ENCODE measurements around the gene ITGB8.

ITGB8 gene

GRCh38 chr7:20402747-20403230, 72.1 kb downstream of the ITGB8 start:
- no peaks in the 10 kb centered on the region for H3K36me3 ChIP-seq (ENCODE audit: control insufficient read depth, insufficient read depth, low read length)
- H3K27ac ChIP-seq (ENCODE audit: low read depth, low read length) = no peak overlapping the region
- H3K4me1 ChIP-seq (ENCODE audit: control insufficient read depth, insufficient read depth, low read length) = peaks cover 6% of the 10 kb centered on the region; the same call in 1 of the 2 replicates
- no peak overlapping the region for H3K4me3 ChIP-seq (ENCODE audit: low read depth, low read length)
- no peak overlapping the region for H3K9ac ChIP-seq (ENCODE audit: low read length)
- no peaks in the 10 kb centered on the region for H3K27me3 ChIP-seq (ENCODE audit: control insufficient read depth, insufficient read depth, low read length)
- no peaks in the 10 kb centered on the region for H3K9me3 ChIP-seq (ENCODE audit: control insufficient read depth, insufficient read depth, low read depth, low read length)

GRCh38 chr7:20403331-20403730, 72.6 kb downstream of the ITGB8 start:
- Histone ChIP-seq H3K27ac (ENCODE audit: low read depth, low read length) (no peak overlapping the region), H3K9ac (ENCODE audit: low read length) (no peak overlapping the region), H3K4me3 (ENCODE audit: low read depth, low read length) (no peak overlapping the region), H3K27me3 (ENCODE audit: control insufficient read depth, insufficient read depth, low read length) (no peaks in the 10 kb centered on the region), H3K9me3 (ENCODE audit: control insufficient read depth, insufficient read depth, low read depth, low read length) (no peaks in the 10 kb centered on the region), H3K4me1 (ENCODE audit: control insufficient read depth, insufficient read depth, low read length) (peaks cover 6% of the 10 kb centered on the region; the same call in 1 of the 2 replicates), H3K36me3 (ENCODE audit: control insufficient read depth, insufficient read depth, low read length) (no peaks in the 10 kb centered on the region)

GRCh38 chr7:20404320-20404719, 73.6 kb downstream of the ITGB8 start:
- Histone ChIP-seq H3K9ac (ENCODE audit: low read length) (no peak overlapping the region), H3K36me3 (ENCODE audit: control insufficient read depth, insufficient read depth, low read length) (no peaks in the 10 kb centered on the region), H3K4me1 (ENCODE audit: control insufficient read depth, insufficient read depth, low read length) (peaks cover 6% of the 10 kb centered on the region; the same call in 1 of the 2 replicates), H3K27me3 (ENCODE audit: control insufficient read depth, insufficient read depth, low read length) (no peaks in the 10 kb centered on the region), H3K9me3 (ENCODE audit: control insufficient read depth, insufficient read depth, low read depth, low read length) (no peaks in the 10 kb centered on the region), H3K27ac (ENCODE audit: low read depth, low read length) (no peak overlapping the region), H3K4me3 (ENCODE audit: low read depth, low read length) (no peak overlapping the region)

- H3K27me3 ChIP-seq (ENCODE audit: control insufficient read depth, insufficient read depth, low read length) = no peaks in the 10 kb centered on the region
- H3K9me3 ChIP-seq (ENCODE audit: control insufficient read depth, insufficient read depth, low read depth, low read length) = no peaks in the 10 kb centered on the region
- H3K4me1 ChIP-seq (ENCODE audit: control insufficient read depth, insufficient read depth, low read length) = peaks cover 6% of the 10 kb centered on the region; the same call in 1 of the 2 replicates
- H3K9ac ChIP-seq (ENCODE audit: low read length) = no peak overlapping the region
- H3K27ac ChIP-seq (ENCODE audit: low read depth, low read length) = no peak overlapping the region
- H3K36me3 ChIP-seq (ENCODE audit: control insufficient read depth, insufficient read depth, low read length) = no peaks in the 10 kb centered on the region
- no peak overlapping the region for H3K4me3 ChIP-seq (ENCODE audit: low read depth, low read length)
These were observed 77.1 kb downstream of the ITGB8 start for GRCh38 chr7:20407585-20408466.

GRCh38 chr7:20408467-20408826, 77.7 kb downstream of the ITGB8 start:
- Histone ChIP-seq H3K9me3 (ENCODE audit: control insufficient read depth, insufficient read depth, low read depth, low read length) (no peaks in the 10 kb centered on the region), H3K4me3 (ENCODE audit: low read depth, low read length) (no peak overlapping the region), H3K4me1 (ENCODE audit: control insufficient read depth, insufficient read depth, low read length) (peaks cover 6% of the 10 kb centered on the region; the same call in 1 of the 2 replicates), H3K36me3 (ENCODE audit: control insufficient read depth, insufficient read depth, low read length) (no peaks in the 10 kb centered on the region), H3K27ac (ENCODE audit: low read depth, low read length) (no peak overlapping the region), H3K9ac (ENCODE audit: low read length) (no peak overlapping the region), H3K27me3 (ENCODE audit: control insufficient read depth, insufficient read depth, low read length) (no peaks in the 10 kb centered on the region)

- Histone ChIP-seq H3K4me1 (ENCODE audit: control insufficient read depth, insufficient read depth, low read length) (peaks cover 6% of the 10 kb centered on the region; the same call in 1 of the 2 replicates), H3K9me3 (ENCODE audit: control insufficient read depth, insufficient read depth, low read depth, low read length) (no peaks in the 10 kb centered on the region), H3K9ac (ENCODE audit: low read length) (no peak overlapping the region), H3K4me3 (ENCODE audit: low read depth, low read length) (no peak overlapping the region), H3K27me3 (ENCODE audit: control insufficient read depth, insufficient read depth, low read length) (no peaks in the 10 kb centered on the region), H3K36me3 (ENCODE audit: control insufficient read depth, insufficient read depth, low read length) (no peaks in the 10 kb centered on the region), H3K27ac (ENCODE audit: low read depth, low read length) (no peak overlapping the region)
These were observed 79.3 kb downstream of the ITGB8 start for GRCh38 chr7:20409961-20410360.

- no peaks in the 10 kb centered on the region for H3K27me3 ChIP-seq (ENCODE audit: control insufficient read depth, insufficient read depth, low read length)
- no peaks in the 10 kb centered on the region for H3K36me3 ChIP-seq (ENCODE audit: control insufficient read depth, insufficient read depth, low read length)
- no peak overlapping the region for H3K4me3 ChIP-seq (ENCODE audit: low read depth, low read length)
- H3K4me1 ChIP-seq (ENCODE audit: control insufficient read depth, insufficient read depth, low read length) = peaks cover 6% of the 10 kb centered on the region; the same call in 1 of the 2 replicates
- no peak overlapping the region for H3K9ac ChIP-seq (ENCODE audit: low read length)
- no peak overlapping the region for H3K27ac ChIP-seq (ENCODE audit: low read depth, low read length)
- no peaks in the 10 kb centered on the region for H3K9me3 ChIP-seq (ENCODE audit: control insufficient read depth, insufficient read depth, low read depth, low read length)
These were observed 80.7 kb downstream of the ITGB8 start for GRCh38 chr7:20411372-20411771.

- H3K9me3 ChIP-seq (ENCODE audit: control insufficient read depth, insufficient read depth, low read depth, low read length) = no peaks in the 10 kb centered on the region
- no peak overlapping the region for H3K27ac ChIP-seq (ENCODE audit: low read depth, low read length)
- no peak overlapping the region for H3K9ac ChIP-seq (ENCODE audit: low read length)
- H3K4me1 ChIP-seq (ENCODE audit: control insufficient read depth, insufficient read depth, low read length) = peaks cover 6% of the 10 kb centered on the region; the same call in 1 of the 2 replicates
- H3K27me3 ChIP-seq (ENCODE audit: control insufficient read depth, insufficient read depth, low read length) = no peaks in the 10 kb centered on the region
- H3K36me3 ChIP-seq (ENCODE audit: control insufficient read depth, insufficient read depth, low read length) = no peaks in the 10 kb centered on the region
- no peak overlapping the region for H3K4me3 ChIP-seq (ENCODE audit: low read depth, low read length)
These were observed 81.3 kb downstream of the ITGB8 start for GRCh38 chr7:20412032-20412431.

GRCh38 chr7:20417260-20417659, 86.6 kb downstream of the ITGB8 start:
- H3K9ac ChIP-seq (ENCODE audit: low read length) = no peak overlapping the region
- no peak overlapping the region for H3K27ac ChIP-seq (ENCODE audit: low read depth, low read length)
- H3K4me3 ChIP-seq (ENCODE audit: low read depth, low read length) = no peak overlapping the region
- no peaks in the 10 kb centered on the region for H3K27me3 ChIP-seq (ENCODE audit: control insufficient read depth, insufficient read depth, low read length)
- no peaks in the 10 kb centered on the region for H3K36me3 ChIP-seq (ENCODE audit: control insufficient read depth, insufficient read depth, low read length)
- no peaks in the 10 kb centered on the region for H3K4me1 ChIP-seq (ENCODE audit: control insufficient read depth, insufficient read depth, low read length)
- H3K9me3 ChIP-seq (ENCODE audit: control insufficient read depth, insufficient read depth, low read depth, low read length) = no peaks in the 10 kb centered on the region

- no peaks in the 10 kb centered on the region for H3K36me3 ChIP-seq (ENCODE audit: control insufficient read depth, insufficient read depth, low read length)
- no peak overlapping the region for H3K4me3 ChIP-seq (ENCODE audit: low read depth, low read length)
- no peak overlapping the region for H3K9ac ChIP-seq (ENCODE audit: low read length)
- H3K27ac ChIP-seq (ENCODE audit: low read depth, low read length) = no peak overlapping the region
- no peaks in the 10 kb centered on the region for H3K4me1 ChIP-seq (ENCODE audit: control insufficient read depth, insufficient read depth, low read length)
- H3K9me3 ChIP-seq (ENCODE audit: control insufficient read depth, insufficient read depth, low read depth, low read length) = no peaks in the 10 kb centered on the region
- H3K27me3 ChIP-seq (ENCODE audit: control insufficient read depth, insufficient read depth, low read length) = no peaks in the 10 kb centered on the region
These were observed 87.1 kb downstream of the ITGB8 start for GRCh38 chr7:20417675-20418382.

- no peak overlapping the region for H3K27ac ChIP-seq (ENCODE audit: low read depth, low read length)
- H3K4me1 ChIP-seq (ENCODE audit: control insufficient read depth, insufficient read depth, low read length) = no peaks in the 10 kb centered on the region
- H3K36me3 ChIP-seq (ENCODE audit: control insufficient read depth, insufficient read depth, low read length) = no peaks in the 10 kb centered on the region
- no peaks in the 10 kb centered on the region for H3K27me3 ChIP-seq (ENCODE audit: control insufficient read depth, insufficient read depth, low read length)
- H3K9me3 ChIP-seq (ENCODE audit: control insufficient read depth, insufficient read depth, low read depth, low read length) = no peaks in the 10 kb centered on the region
- H3K4me3 ChIP-seq (ENCODE audit: low read depth, low read length) = no peak overlapping the region
- H3K9ac ChIP-seq (ENCODE audit: low read length) = no peak overlapping the region
These were observed 93.8 kb downstream of the ITGB8 start for GRCh38 chr7:20424500-20424899.
